Left lung (tissue), 8 donors: ENCODE results near the gene DENND6A. TPM values are rescaled to one million over a fixed set of nuclear protein-coding genes. Genes with fewer than 3 reads are reported as not detected.

ENCODE experiments used
- polyA plus RNA-seq, 6 donors: library from polyadenylated mRNA; unstranded; fragments of 120-200 nt; gene quantifications; one replicate each; pipeline ENCODE4 v1.2.1, GENCODE V29; 2013; ENCODE audit not compliant: insufficient read length in 6 of 6
- total RNA-seq, 2 donors: library from RNA; stranded (reverse); fragmentation: NEBNext Ultra II Directional; extraction: Animal tissue kit (Norgen Biotek cat#: 25700); gene quantifications; one replicate each; pipeline ENCODE4 v1.2.1, GENCODE V29; 2021
- donor health status: DM: no; HTN: yes; CAD: no.
- donor health status: DM: no; HTN: no; CAD: no.

The DENND6A gene
- total and polyA plus RNA-seq, 8 donors: 21.8 to 38.7 (median 31.6) TPM

Other genes with a start within 250 kb of the DENND6A start
- gene DNAH12, start 148.7 kb downstream of the DENND6A start, total RNA-seq: 1 to 10 TPM in 1 of 2 donors, under 1 TPM in 1; 0.61 to 4.9 TPM
- 10 to 100 TPM in 1 of 6 donors, 1 to 10 TPM in 5; 1.8 to 10.4 (median 6.4) TPM for gene DNAH12, start 148.7 kb downstream of the DENND6A start, polyA plus RNA-seq
- 10 to 100 TPM; 23.1 to 24.3 TPM for gene PDE12, start 136.8 kb downstream of the DENND6A start, total RNA-seq
- gene PDE12, start 136.8 kb downstream of the DENND6A start, polyA plus RNA-seq: 10 to 100 TPM in 5 of 6 donors, 1 to 10 TPM in 1; 9.6 to 13.3 (median 10.7) TPM
- gene ARF4, start 95.7 kb downstream of the DENND6A start, total RNA-seq: 100 to 1,000 TPM; 228 to 231 TPM
- gene ARF4, start 95.7 kb downstream of the DENND6A start, polyA plus RNA-seq: 100 to 1,000 TPM; 200 to 254 (median 214) TPM
- gene SLMAP, start 63.2 kb upstream of the DENND6A start, total RNA-seq: 10 to 100 TPM; 62.1 to 65.3 TPM
- gene SLMAP, start 63.2 kb upstream of the DENND6A start, polyA plus RNA-seq: 10 to 100 TPM; 43.1 to 62.4 (median 52.4) TPM